Mucosa of stomach (tissue), 1 donor: Measurements from ENCODE around the gene GNG12.
A peak's percentile ranks its signal among the peaks of the same experiment; 100 is the strongest.

Experiments
- H3K27me3 ChIP-seq: one replicate; pipeline ENCODE4 v1.7.0; 2013; ENCODE audit warnings: mild to moderate bottlenecking, low read length; ENCODE audit not compliant: control insufficient read depth, insufficient read depth
- H3K36me3 ChIP-seq: one replicate; pipeline ENCODE4 v1.7.0; 2013; ENCODE audit warnings: low read length; ENCODE audit not compliant: control insufficient read depth, insufficient read depth
- H3K4me1 ChIP-seq: one replicate; pipeline ENCODE4 v1.7.0; 2013; ENCODE audit warnings: mild to moderate bottlenecking, low read length; ENCODE audit not compliant: control insufficient read depth, insufficient read depth
- H3K4me3 ChIP-seq: one replicate; pipeline ENCODE4 v1.7.0; 2013; ENCODE audit warnings: low read length
- H3K9ac ChIP-seq: one replicate; pipeline ENCODE4 v1.7.0; 2013; ENCODE audit warnings: mild to moderate bottlenecking, low read length, moderate library complexity
- H3K9me3 ChIP-seq: one replicate; pipeline ENCODE4 v1.7.0; 2013; ENCODE audit warnings: mild to moderate bottlenecking, low read length, moderate library complexity; ENCODE audit not compliant: control insufficient read depth
- donor health status: Pancreatic carcinoma.

The GNG12 gene

GRCh38 chr1:67700692-67701410, 132.4 kb downstream of the GNG12 start:
- Histone ChIP-seq H3K4me1 (peaks cover 24% of the 10 kb centered on the region), H3K27me3 (no peaks in the 10 kb centered on the region)

GRCh38 chr1:67700220-67700619, 133.0 kb downstream of the GNG12 start:
- no peaks in the 10 kb centered on the region for H3K27me3 ChIP-seq
- H3K9me3 ChIP-seq: no peaks in the 10 kb centered on the region
- peaks cover 24% of the 10 kb centered on the region for H3K4me1 ChIP-seq
- no peaks in the 10 kb centered on the region for H3K36me3 ChIP-seq
- H3K9ac ChIP-seq: no peak overlapping the region
- H3K4me3 ChIP-seq: no peak overlapping the region

More at GRCh38 chr1:67700692-67701410, 132.4 kb downstream of the GNG12 start:
- H3K9ac ChIP-seq: no peak overlapping the region
- no peaks in the 10 kb centered on the region for H3K36me3 ChIP-seq
- H3K9me3 ChIP-seq: no peaks in the 10 kb centered on the region
- H3K4me3 ChIP-seq: no peak overlapping the region

GRCh38 chr1:67696708-67697107, 136.6 kb downstream of the GNG12 start:
- Histone ChIP-seq H3K9ac (no peak overlapping the region), H3K27me3 (no peaks in the 10 kb centered on the region), H3K36me3 (no peaks in the 10 kb centered on the region), H3K9me3 (no peaks in the 10 kb centered on the region), H3K4me1 (peaks cover 24% of the 10 kb centered on the region), H3K4me3 (no peak overlapping the region)

GRCh38 chr1:67695963-67696362, 137.3 kb downstream of the GNG12 start:
- H3K27me3 ChIP-seq: no peaks in the 10 kb centered on the region
- no peaks in the 10 kb centered on the region for H3K9me3 ChIP-seq
- H3K4me3 ChIP-seq: no peak overlapping the region
- no peak overlapping the region for H3K9ac ChIP-seq
- H3K36me3 ChIP-seq: no peaks in the 10 kb centered on the region
- peaks cover 19% of the 10 kb centered on the region for H3K4me1 ChIP-seq

GRCh38 chr1:67691712-67692111, 141.6 kb downstream of the GNG12 start:
- peaks cover 11% of the 10 kb centered on the region for H3K4me1 ChIP-seq
- H3K9me3 ChIP-seq: no peaks in the 10 kb centered on the region
- no peak overlapping the region for H3K9ac ChIP-seq
- H3K36me3 ChIP-seq: no peaks in the 10 kb centered on the region
- no peaks in the 10 kb centered on the region for H3K27me3 ChIP-seq
- H3K4me3 ChIP-seq: no peak overlapping the region

GRCh38 chr1:67690411-67690810, 142.9 kb downstream of the GNG12 start:
- H3K4me3 ChIP-seq: no peak overlapping the region
- H3K36me3 ChIP-seq: no peaks in the 10 kb centered on the region
- no peak overlapping the region for H3K9ac ChIP-seq
- peaks cover 11% of the 10 kb centered on the region for H3K4me1 ChIP-seq
- H3K27me3 ChIP-seq: no peaks in the 10 kb centered on the region
- H3K9me3 ChIP-seq: no peaks in the 10 kb centered on the region

GRCh38 chr1:67690018-67690363, 143.3 kb downstream of the GNG12 start:
- peaks cover 11% of the 10 kb centered on the region for H3K4me1 ChIP-seq
- H3K27me3 ChIP-seq: no peaks in the 10 kb centered on the region
- no peak overlapping the region for H3K9ac ChIP-seq
- H3K9me3 ChIP-seq: no peaks in the 10 kb centered on the region
- H3K36me3 ChIP-seq: no peaks in the 10 kb centered on the region
- no peak overlapping the region for H3K4me3 ChIP-seq

GRCh38 chr1:67689267-67690017, 143.8 kb downstream of the GNG12 start:
- H3K4me3 ChIP-seq: no peak overlapping the region

GRCh38 chr1:67688526-67689219, 144.6 kb downstream of the GNG12 start:
- no peak overlapping the region for H3K4me3 ChIP-seq
- H3K4me1 ChIP-seq: peaks cover 20% of the 10 kb centered on the region
- H3K27me3 ChIP-seq: no peaks in the 10 kb centered on the region
- H3K9ac ChIP-seq: peak overlapping the region; percentile 22
- H3K36me3 ChIP-seq: no peaks in the 10 kb centered on the region
- no peaks in the 10 kb centered on the region for H3K9me3 ChIP-seq

More at GRCh38 chr1:67689267-67690017, 143.8 kb downstream of the GNG12 start:
- Histone ChIP-seq H3K27me3 (no peaks in the 10 kb centered on the region), H3K36me3 (no peaks in the 10 kb centered on the region), H3K4me1 (peaks cover 13% of the 10 kb centered on the region), H3K9ac (no peak overlapping the region), H3K9me3 (no peaks in the 10 kb centered on the region)

- Histone ChIP-seq H3K4me1 (peaks cover 26% of the 10 kb centered on the region), H3K9ac (peak overlapping the region; percentile 96), H3K9me3 (no peaks in the 10 kb centered on the region), H3K36me3 (no peaks in the 10 kb centered on the region), H3K27me3 (no peaks in the 10 kb centered on the region), H3K4me3 (no peak overlapping the region)
These were observed 145.6 kb downstream of the GNG12 start for GRCh38 chr1:67687649-67688048.

GRCh38 chr1:67687198-67687545, 146.1 kb downstream of the GNG12 start:
- H3K27me3 ChIP-seq: no peaks in the 10 kb centered on the region
- H3K4me1 ChIP-seq: peaks cover 26% of the 10 kb centered on the region
- peak overlapping the region; percentile 29 for H3K4me3 ChIP-seq
- no peaks in the 10 kb centered on the region for H3K36me3 ChIP-seq
- no peaks in the 10 kb centered on the region for H3K9me3 ChIP-seq
- peak overlapping the region; percentile 96 for H3K9ac ChIP-seq
